K562 (cell line): ENCODE measurements around the gene SLC41A3. TPM values are rescaled to one million over a fixed set of nuclear protein-coding genes. Genes with fewer than 3 reads are reported as not detected.

Source experiments
- ATAC-seq: fragments of 200-7000 bp; cut with Tn5 transposase; 3 replicates; pipeline ENCODE4 v1.9.1; 2020; ENCODE audit warnings: moderate library complexity
- BruUV-seq: library from RNA; stranded (reverse); fragments of 400-500 nt; replicated peaks from 2 replicates; lab custom pipeline; 2021; lab: Mats Ljungman, UMichigan
- CTCF ChIA-PET: fragments of 300-600 bp; formaldehyde crosslinking; extraction: SDS; loops from one replicate; lab custom pipeline; 2021; ENCODE audit warnings: low intra/inter-chr PET ratio; lab: Yijun Ruan, JAX
- POLR2A ChIA-PET: fragments of 300-600, 350-650 bp; sonication (Branson Sonifier 250); formaldehyde crosslinking; extraction: SDS; loops from one replicate; lab custom pipeline; 2021; ENCODE audit warnings: antibody characterized with exemption, inconsistent platforms; lab: Yijun Ruan, JAX
- DNase-seq, 4 experiments: peaks; one replicate each; pipeline versions ENCODE4 v3.0.0 to v3.0.0-alpha.2; 2011 to 2018; ENCODE audit warnings: low spot score in 3 of 4, mixed read lengths in 3 of 4; ENCODE audit errors: extremely low read depth in 1 of 4
- FAIRE-seq: peaks from 2 replicates; lab custom pipeline; 2011; peaks lifted over from hg19 to GRCh38; lab: Jason Lieb, UNC
- H2AFZ ChIP-seq: 2 replicates; pipeline ENCODE4 v1.6.0; 2011; ENCODE audit warnings: low read depth, low read length, control low read depth, inconsistent platforms
- H3K27ac ChIP-seq: fragments of 200-600 bp; 3 replicates; pipeline ENCODE4 v1.8.0; 2011; ENCODE audit warnings: low read depth, mild to moderate bottlenecking, control low read depth, inconsistent platforms, low read length, moderate library complexity, mixed read lengths; ENCODE audit errors: extremely low read depth
- H3K27me3 ChIP-seq, 2 experiments: fragments of 300-600 bp in 1 of 2; 2 replicates in 1 of 2; 3 replicates in 1 of 2; pipeline versions ENCODE4 v1.6.0 to v1.8.0; 2011; ENCODE audit warnings: inconsistent platforms in 2 of 2, low read length in 2 of 2, mild to moderate bottlenecking in 1 of 2, mixed read lengths in 1 of 2, moderate library complexity in 1 of 2; ENCODE audit not compliant: control insufficient read depth in 2 of 2, insufficient read depth in 2 of 2
- H3K36me3 ChIP-seq: fragments of 300-600 bp; 3 replicates; pipeline ENCODE4 v1.8.0; 2011; ENCODE audit warnings: mild to moderate bottlenecking, low read length, inconsistent platforms; ENCODE audit not compliant: control insufficient read depth, insufficient read depth
- H3K4me1 ChIP-seq, 2 experiments: fragments of 200-600 bp in 1 of 2; replicated peaks in 1 of 2; 2 replicates in 1 of 2; 3 replicates in 1 of 2; pipeline versions ENCODE4 v1.5.1 to v1.8.0; 2011; ENCODE audit warnings: inconsistent platforms in 2 of 2, low read length in 2 of 2, mild to moderate bottlenecking in 1 of 2, mixed read lengths in 1 of 2, moderate library complexity in 1 of 2; ENCODE audit not compliant: control insufficient read depth in 2 of 2, insufficient read depth in 2 of 2
- H3K4me2 ChIP-seq: 2 replicates; pipeline ENCODE4 v1.6.1; 2011; ENCODE audit warnings: low read length, control low read depth, inconsistent platforms, mixed read lengths; ENCODE audit not compliant: insufficient read depth
- H3K4me3 ChIP-seq: fragments of 200-600 bp; sonication (generic), shearing (Covaris generic); 2 replicates; pipeline ENCODE4 v1.5.1; 2016; ENCODE audit warnings: control low read depth, inconsistent platforms
- H3K79me2 ChIP-seq: fragments of 200-600 bp; 3 replicates; pipeline ENCODE4 v1.8.0; 2011; ENCODE audit warnings: low read length, inconsistent platforms; ENCODE audit not compliant: control insufficient read depth, insufficient read depth
- H3K9ac ChIP-seq, 2 experiments: 2 replicates each; pipeline versions ENCODE4 v1.6.0 to v1.6.1; 2011; ENCODE audit warnings: low read depth in 2 of 2, low read length in 2 of 2, control low read depth in 1 of 2, inconsistent platforms in 1 of 2, mild to moderate bottlenecking in 1 of 2, mixed read lengths in 1 of 2; ENCODE audit not compliant: insufficient read depth in 1 of 2
- H3K9me1 ChIP-seq: one replicate; pipeline ENCODE4 v1.6.0; 2011; ENCODE audit warnings: inconsistent platforms, mild to moderate bottlenecking, low read length, moderate library complexity; ENCODE audit not compliant: control insufficient read depth, insufficient read depth
- H3K9me3 ChIP-seq: replicated peaks from 2 replicates; pipeline ENCODE4 v1.5.1; 2011; ENCODE audit warnings: low read depth, low read length, inconsistent platforms; ENCODE audit not compliant: control insufficient read depth, insufficient read depth
- H4K20me1 ChIP-seq: replicated peaks from 2 replicates; pipeline ENCODE4 v1.6.1; 2011; ENCODE audit warnings: low read length, inconsistent platforms, mixed read lengths; ENCODE audit not compliant: control insufficient read depth, insufficient read depth
- ADNP ChIP-seq: fragments of 200-800 bp; sonication (Bioruptor generic); IDR thresholded peaks from 2 replicates; pipeline ENCODE4 v1.6.1; 2016; ENCODE audit warnings: missing genetic modification characterization, missing compliant biosample characterization
- CC2D1A ChIP-seq: fragments of 450-650 bp; IDR thresholded peaks from 2 replicates; pipeline ENCODE4 v1.6.1; 2017; ENCODE audit warnings: mild to moderate bottlenecking
- FOXJ3 ChIP-seq: sonication (generic); formaldehyde crosslinking; IDR thresholded peaks from 2 replicates; pipeline ENCODE4 v1.4.0; 2020; ENCODE audit warnings: mild to moderate bottlenecking, missing genetic modification reagents
- HCFC1 ChIP-seq: IDR thresholded peaks from 2 replicates; pipeline ENCODE4 v1.6.1; 2012; ENCODE audit warnings: low read depth, low read length, improper control_type of control experiment
- OTX1 ChIP-seq: fragments of 450-650 bp; formaldehyde crosslinking; IDR thresholded peaks from 2 replicates; pipeline ENCODE4 v1.4.0; 2022; ENCODE audit warnings: mild to moderate bottlenecking
- POLR2H ChIP-seq: IDR thresholded peaks from 2 replicates; pipeline ENCODE4 v1.6.1; 2016; ENCODE audit warnings: missing genetic modification characterization, low read depth, mild to moderate bottlenecking, control low read depth, missing compliant biosample characterization, moderate library complexity
- RBM15 ChIP-seq: fragments of 200-400 bp; formaldehyde crosslinking; IDR thresholded peaks from 2 replicates; pipeline ENCODE4 v1.6.1; 2018; ENCODE audit warnings: mild to moderate bottlenecking, low read length, moderate library complexity; ENCODE audit not compliant: insufficient read depth
- SMARCA4 ChIP-seq: fragments of 450-650 bp; IDR thresholded peaks from 2 replicates; pipeline ENCODE4 v1.6.1; 2016
- ZNF133 ChIP-seq: fragments of 250-450 bp; sonication (Bioruptor Pico); IDR thresholded peaks from 2 replicates; pipeline ENCODE4 v1.4.0; 2020; ENCODE audit warnings: mild to moderate bottlenecking
- ZNF316 ChIP-seq: fragments of 450-650 bp; IDR thresholded peaks from 2 replicates; pipeline ENCODE4 v1.6.1; 2016
- WGBS: fragments of 100-300 bp; shearing (Covaris generic); methylation state at CpG from one replicate; pipeline ENCODE4 v1.1.6; 2016; ENCODE audit warnings: low coverage, mixed read lengths; ENCODE audit not compliant: insufficient coverage; ENCODE audit errors: missing lambda C conversion rate; 5-methylcytosine and 5-hydroxymethylcytosine counted together
- in situ Hi-C: fragments of 300-500 bp; cut with MboI; formaldehyde crosslinking; loops from 4 replicates; pipeline ENCODE4 v1.15.0; 2018; ENCODE audit warnings: inconsistent platforms, mixed read lengths
- intact Hi-C: fragments of 100-400 bp; cut with micrococcal nuclease; formaldehyde crosslinking; loops from 2 replicates; pipeline ENCODE4 v1.14.2; 2022
- polyA plus RNA-seq, 8 experiments: library from polyadenylated mRNA; depleted of rRNA in 4 of 8; stranded (reverse) in 5 of 8; unstranded in 3 of 8; fragments of >200 nt; fragmentation: Nextera tagmentation in 2 of 8; fragmentation: Illumina TruSeq in 1 of 8; extraction: Ambion mirVana in 2 of 8; extraction: Trizol in 1 of 8; gene quantifications; 2 replicates each; pipeline versions ENCODE4 v1.2.1 to v1.2.3, GENCODE V29; 2011 to 2014; ENCODE audit warnings: inconsistent platforms in 1 of 8, missing spikeins in 1 of 8
- total RNA-seq, 7 experiments: library from RNA; depleted of rRNA in 6 of 7; stranded (reverse); fragments of >200 nt in 6 of 7; fragmentation: Illumina TruSeq in 2 of 7; extraction: Trizol in 2 of 7; gene quantifications; 2 replicates each; pipeline versions ENCODE4 v1.2.1 to v1.2.3, GENCODE V29; 2011 to 2021; ENCODE audit warnings: low replicate concordance in 1 of 7
- TF ChIP-seq, protein P1 (sequence below), 3 experiments: fragments of 200-800 bp in 1 of 3; fragments of 250-450 bp in 1 of 3; fragments of 450-650 bp in 1 of 3; sonication (Bioruptor Pico) in 1 of 3; sonication (Bioruptor generic) in 1 of 3; formaldehyde crosslinking in 1 of 3; IDR thresholded peaks; 2 replicates each; pipeline versions ENCODE4 v1.6.1 to v1.8.0; 2016 to 2022; ENCODE audit warnings: mild to moderate bottlenecking in 2 of 3, missing genetic modification characterization in 2 of 3, missing compliant biosample characterization in 1 of 3, moderate library complexity in 1 of 3
- TF ChIP-seq, protein P2 (sequence below), 3 experiments: fragments of 200-800 bp in 1 of 3; sonication (Bioruptor generic) in 1 of 3; sonication (generic) in 1 of 3; formaldehyde crosslinking in 1 of 3; IDR thresholded peaks; 2 replicates each; pipeline versions ENCODE4 v1.6.1 to v1.8.0; 2016 to 2022; ENCODE audit warnings: mild to moderate bottlenecking in 2 of 3, missing compliant biosample characterization in 2 of 3, missing genetic modification characterization in 2 of 3, missing genetic modification reagents in 1 of 3
- TF ChIP-seq, protein P3 (sequence below): fragments of 250-450 bp; sonication (Bioruptor Pico); IDR thresholded peaks from 2 replicates; pipeline ENCODE4 v1.5.0; 2021; ENCODE audit warnings: mild to moderate bottlenecking, moderate library complexity

Gene SLC41A3
- total and polyA plus RNA-seq, 9 of the 15 experiments (the other 6 are each of a cell fraction or from before 2014, with no cell fraction given) = 4.1 to 20.7 (median 11.2) TPM

DNA sequence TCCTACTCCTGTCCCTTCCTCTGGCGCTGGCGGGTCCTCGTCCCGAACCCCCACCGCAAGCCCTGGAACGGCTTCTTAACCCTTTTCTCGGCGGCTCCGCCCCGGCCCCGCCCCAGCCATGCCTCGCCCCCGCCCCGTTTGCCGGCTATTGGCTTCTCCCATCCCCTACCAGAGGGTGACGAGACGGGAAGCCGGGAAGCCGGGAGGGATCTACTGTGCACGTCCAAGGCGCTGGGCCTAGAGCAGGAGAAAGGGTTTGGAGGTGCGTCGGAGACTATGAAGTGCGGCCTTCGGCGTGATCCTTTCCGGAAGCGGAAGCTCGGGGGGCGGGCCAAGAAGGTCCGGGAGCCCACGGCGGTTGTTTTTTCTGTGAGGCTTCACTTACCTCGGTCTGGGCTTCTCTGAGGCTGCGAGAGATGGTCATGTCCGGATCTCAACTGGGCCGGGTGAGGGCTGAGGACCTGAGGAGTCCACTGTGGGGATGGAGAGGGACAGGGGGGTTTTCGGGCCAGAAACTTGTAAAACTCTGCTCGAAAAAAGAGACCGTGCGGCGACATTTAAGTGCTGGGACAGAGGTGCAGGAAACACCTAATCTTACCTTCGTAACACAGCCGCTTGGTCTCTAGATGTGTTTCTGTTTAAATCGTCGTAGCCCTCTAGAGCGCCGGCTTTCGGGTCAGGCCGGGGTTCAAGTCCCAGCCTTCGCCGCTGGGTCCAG is 93.5 kb downstream of the SLC41A3 start:
- Histone ChIP-seq H3K9me1 (no peaks in the 10 kb centered on the region), H3K9ac (peak overlapping the region; percentile 55 to 78; a peak in 3 of 4 replicates), H3K9me3 (no peaks in the 10 kb centered on the region), H3K4me3 (peak overlapping the region; percentile 55), H2AFZ (peak overlapping the region; percentile 88), H3K4me1 (no peaks in the 10 kb centered on the region; a peak in 1 of 5 replicates), H3K27ac (peak overlapping the region; percentile 55; the same call in 2 of the 3 replicates), H4K20me1 (no peaks in the 10 kb centered on the region), H3K27me3 (no peaks in the 10 kb centered on the region), H3K79me2 (no peaks in the 10 kb centered on the region), H3K4me2 (peak overlapping the region; percentile 67), H3K36me3 (no peaks in the 10 kb centered on the region)
- ChIA-PET POLR2A (interaction anchor here (1.1 to 1.3 kb wide), 2 partner anchors 12 to 94 kb away, joined by 3 to 5 read pairs; partner anchors contain the start of gene SLC41A3), CTCF (no interaction called here)
- intact Hi-C loops = no loop called here
- in situ Hi-C loops = no loop called here
- 21% methylated on average over 37 of the region's 52 CpGs for WGBS
- no TSS peak for BruUV-seq
- FAIRE-seq = no peak
- peak; percentile 99 for ATAC-seq
- DNase-seq = peak; percentile 47 to 73 (median 56)
- no peak for TF ChIP-seq FOXJ3 (CRISPR knock-in tag)
- TF ChIP-seq, protein P1, sequence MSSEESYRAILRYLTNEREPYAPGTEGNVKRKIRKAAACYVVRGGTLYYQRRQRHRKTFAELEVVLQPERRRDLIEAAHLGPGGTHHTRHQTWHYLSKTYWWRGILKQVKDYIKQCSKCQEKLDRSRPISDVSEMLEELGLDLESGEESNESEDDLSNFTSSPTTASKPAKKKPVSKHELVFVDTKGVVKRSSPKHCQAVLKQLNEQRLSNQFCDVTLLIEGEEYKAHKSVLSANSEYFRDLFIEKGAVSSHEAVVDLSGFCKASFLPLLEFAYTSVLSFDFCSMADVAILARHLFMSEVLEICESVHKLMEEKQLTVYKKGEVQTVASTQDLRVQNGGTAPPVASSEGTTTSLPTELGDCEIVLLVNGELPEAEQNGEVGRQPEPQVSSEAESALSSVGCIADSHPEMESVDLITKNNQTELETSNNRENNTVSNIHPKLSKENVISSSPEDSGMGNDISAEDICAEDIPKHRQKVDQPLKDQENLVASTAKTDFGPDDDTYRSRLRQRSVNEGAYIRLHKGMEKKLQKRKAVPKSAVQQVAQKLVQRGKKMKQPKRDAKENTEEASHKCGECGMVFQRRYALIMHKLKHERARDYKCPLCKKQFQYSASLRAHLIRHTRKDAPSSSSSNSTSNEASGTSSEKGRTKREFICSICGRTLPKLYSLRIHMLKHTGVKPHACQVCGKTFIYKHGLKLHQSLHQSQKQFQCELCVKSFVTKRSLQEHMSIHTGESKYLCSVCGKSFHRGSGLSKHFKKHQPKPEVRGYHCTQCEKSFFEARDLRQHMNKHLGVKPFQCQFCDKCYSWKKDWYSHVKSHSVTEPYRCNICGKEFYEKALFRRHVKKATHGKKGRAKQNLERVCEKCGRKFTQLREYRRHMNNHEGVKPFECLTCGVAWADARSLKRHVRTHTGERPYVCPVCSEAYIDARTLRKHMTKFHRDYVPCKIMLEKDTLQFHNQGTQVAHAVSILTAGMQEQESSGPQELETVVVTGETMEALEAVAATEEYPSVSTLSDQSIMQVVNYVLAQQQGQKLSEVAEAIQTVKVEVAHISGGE (CRISPR knock-in tag; IDR thresholded peaks at IDR 0.05) = peak in 2 of 3 experiments; percentile 42 to 94; a peak in 3 of 6 replicates
- TF ChIP-seq, protein P2, sequence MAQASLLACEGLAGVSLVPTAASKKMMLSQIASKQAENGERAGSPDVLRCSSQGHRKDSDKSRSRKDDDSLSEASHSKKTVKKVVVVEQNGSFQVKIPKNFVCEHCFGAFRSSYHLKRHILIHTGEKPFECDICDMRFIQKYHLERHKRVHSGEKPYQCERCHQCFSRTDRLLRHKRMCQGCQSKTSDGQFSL (CRISPR knock-in tag; IDR thresholded peaks at IDR 0.05) = no peak
- TF ChIP-seq, protein P2 (tag; IDR thresholded peaks at IDR 0.05) = no peak
- TF ChIP-seq SMARCA4 = no peak
- TF ChIP-seq, protein P3, sequence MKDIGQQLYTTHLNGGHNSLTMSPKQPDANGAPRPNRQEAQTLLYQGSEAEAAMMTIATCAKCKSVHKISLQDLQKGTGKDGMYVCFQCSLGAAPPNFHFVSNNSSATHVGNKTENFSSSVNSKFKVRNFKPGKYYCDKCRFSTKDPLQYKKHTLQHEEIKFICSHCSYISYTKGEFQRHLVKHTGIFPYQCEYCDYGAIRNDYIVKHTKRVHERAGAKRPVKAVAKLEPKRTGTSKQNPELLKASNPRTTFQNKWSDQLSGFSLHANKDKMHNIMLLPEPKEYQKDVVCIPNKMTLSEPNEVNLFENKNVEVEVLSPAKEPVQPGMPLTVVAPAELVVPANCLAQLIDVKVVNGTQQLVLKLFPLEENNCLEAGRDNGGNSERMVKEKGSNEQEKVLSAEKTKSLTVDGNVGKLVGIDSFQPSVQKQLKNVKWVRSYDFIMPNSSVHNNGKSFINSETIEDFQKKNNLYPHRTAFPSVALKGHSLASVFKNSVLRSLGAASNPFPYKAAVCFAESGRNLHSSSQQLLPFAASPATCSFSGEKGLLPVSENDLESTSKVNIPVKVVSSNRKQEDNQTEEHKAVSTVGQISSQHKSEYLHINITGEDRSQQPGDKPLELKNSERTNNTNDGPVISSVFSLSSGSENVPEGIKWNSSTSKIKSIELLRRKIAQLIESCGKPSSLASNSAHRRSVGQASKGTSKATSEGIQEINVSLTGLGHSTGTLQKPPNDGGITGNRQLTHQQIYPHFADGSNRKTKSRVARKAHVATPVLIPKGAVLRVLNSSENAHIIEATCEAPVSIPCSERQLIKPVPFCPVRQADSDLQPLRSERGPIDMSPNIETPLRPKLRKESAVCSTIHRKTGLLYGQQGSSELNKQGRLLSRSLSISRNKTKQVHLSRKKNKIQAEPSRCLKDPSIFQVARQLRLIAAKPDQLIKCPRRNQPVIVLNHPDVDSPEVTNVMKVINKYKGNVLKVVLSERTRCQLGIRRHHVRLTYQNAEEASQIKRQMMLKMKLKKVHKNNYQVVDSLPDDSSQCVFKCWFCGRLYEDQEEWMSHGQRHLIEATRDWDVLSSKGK (CRISPR knock-in tag) = no peak
- TF ChIP-seq ZNF316 = no peak
- peak; percentile 27; the same call in 1 of the 2 replicates for TF ChIP-seq POLR2H (tag)
- TF ChIP-seq RBM15 = no peak
- TF ChIP-seq HCFC1 = peak; percentile 25; the same call in 1 of the 2 replicates
- no peak for TF ChIP-seq ZNF133
- TF ChIP-seq CC2D1A = no peak
- TF ChIP-seq ADNP (tag) = no peak
- no peak for TF ChIP-seq OTX1 (CRISPR knock-in tag)
